ENCODE data around the gene REV1. TPM values are rescaled to one million over a fixed set of nuclear protein-coding genes. Genes with fewer than 3 reads are reported as not detected.

Gene REV1
- total RNA-seq, 1 donor from 2014 or later: 51.9 TPM

DNA sequence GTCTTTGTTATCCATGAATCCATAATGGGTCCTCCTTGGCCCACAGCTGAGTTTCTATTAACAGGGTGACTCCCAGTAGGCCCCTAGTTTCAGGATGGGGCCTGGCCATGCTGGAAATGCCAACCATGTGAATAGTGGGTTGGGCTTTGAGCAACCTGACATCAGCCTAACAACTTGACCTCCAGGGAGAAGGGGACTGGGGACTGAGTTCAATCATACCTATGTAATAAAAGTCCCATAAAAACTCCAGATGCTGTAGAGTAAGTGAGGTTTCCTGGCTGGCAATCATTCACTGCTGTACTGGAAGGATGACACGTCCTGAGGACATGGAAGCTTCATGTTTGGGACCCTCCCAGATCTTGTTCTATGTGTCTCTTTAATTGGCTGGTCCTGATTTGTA, 7.9 kb downstream of the REV1 start:
- Mint-ChIP-seq H3K27me3 (ENCODE audit: insufficient read depth, low read depth) (no peaks in the 10 kb centered on the region), H3K27ac (peak overlapping the region; percentile 22), H3K4me3 (no peak overlapping the region), H3K9me3 (no peaks in the 10 kb centered on the region), H3K36me3 (peaks cover 11% of the 10 kb centered on the region), H3K4me1 (peaks cover 30% of the 10 kb centered on the region)
- Histone ChIP-seq H2AFZ (replicated peaks) (no peak overlapping the region), H3K9ac (no peak overlapping the region), H3K27ac (no peak overlapping the region), H3K36me3 (no peaks in the 10 kb centered on the region), H3K9me3 (ENCODE audit: low read depth) (no peaks in the 10 kb centered on the region), H3K4me2 (no peak overlapping the region), H3K27me3 (no peaks in the 10 kb centered on the region), H4K20me1 (ENCODE audit: low read depth) (peaks cover 87% of the 10 kb centered on the region), H3F3A (ENCODE audit: low read depth) (peaks cover 6% of the 10 kb centered on the region), H3K79me2 (ENCODE audit: low read depth) (peaks cover 100% of the 10 kb centered on the region), H3K4me3 (no peak overlapping the region), H3K4me1 (peaks cover 16% of the 10 kb centered on the region)
- TF ChIP-seq EZH2 (IDR thresholded peaks at IDR 0.05): no peak
- DNase-seq (ENCODE audit: low spot score): no peak

DNA sequence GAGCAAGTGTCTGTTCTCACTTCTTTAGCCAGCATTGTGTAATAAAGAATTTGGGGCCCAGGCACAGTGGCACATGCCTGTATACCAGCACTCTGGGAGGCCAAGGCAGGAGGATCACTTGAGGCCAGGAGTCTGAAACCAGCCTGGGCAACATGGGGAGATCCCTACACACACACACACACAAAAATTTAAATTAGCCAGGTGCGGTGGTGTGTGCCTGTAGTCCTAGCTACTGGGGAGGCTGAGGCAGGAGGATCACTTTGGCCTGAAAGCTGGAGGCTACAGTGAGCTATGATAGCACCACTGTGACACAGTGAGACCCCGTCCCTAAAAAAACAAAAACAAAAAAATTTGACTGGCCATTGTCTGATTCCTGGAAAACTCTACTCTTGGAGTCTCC, 8.3 kb downstream of the REV1 start:
- Mint-ChIP-seq H3K4me1 (peaks cover 26% of the 10 kb centered on the region), H3K9me3 (no peaks in the 10 kb centered on the region), H3K27me3 (ENCODE audit: insufficient read depth, low read depth) (no peaks in the 10 kb centered on the region), H3K27ac (no peak overlapping the region), H3K4me3 (no peak overlapping the region), H3K36me3 (peaks cover 12% of the 10 kb centered on the region)
- H3F3A ChIP-seq (ENCODE audit: low read depth): peaks cover 6% of the 10 kb centered on the region
- peaks cover 100% of the 10 kb centered on the region for H3K79me2 ChIP-seq (ENCODE audit: low read depth)
- H3K9ac ChIP-seq: no peak overlapping the region
- H3K4me3 ChIP-seq: no peak overlapping the region
- H3K4me1 ChIP-seq: peaks cover 16% of the 10 kb centered on the region
- H2AFZ ChIP-seq (replicated peaks): no peak overlapping the region
- no peaks in the 10 kb centered on the region for H3K36me3 ChIP-seq
- no peaks in the 10 kb centered on the region for H3K9me3 ChIP-seq (ENCODE audit: low read depth)
- DNase-seq (ENCODE audit: low spot score): no peak
- no peak for TF ChIP-seq EZH2phosphoT487 (IDR thresholded peaks at IDR 0.05)
- TF ChIP-seq, protein P1, sequence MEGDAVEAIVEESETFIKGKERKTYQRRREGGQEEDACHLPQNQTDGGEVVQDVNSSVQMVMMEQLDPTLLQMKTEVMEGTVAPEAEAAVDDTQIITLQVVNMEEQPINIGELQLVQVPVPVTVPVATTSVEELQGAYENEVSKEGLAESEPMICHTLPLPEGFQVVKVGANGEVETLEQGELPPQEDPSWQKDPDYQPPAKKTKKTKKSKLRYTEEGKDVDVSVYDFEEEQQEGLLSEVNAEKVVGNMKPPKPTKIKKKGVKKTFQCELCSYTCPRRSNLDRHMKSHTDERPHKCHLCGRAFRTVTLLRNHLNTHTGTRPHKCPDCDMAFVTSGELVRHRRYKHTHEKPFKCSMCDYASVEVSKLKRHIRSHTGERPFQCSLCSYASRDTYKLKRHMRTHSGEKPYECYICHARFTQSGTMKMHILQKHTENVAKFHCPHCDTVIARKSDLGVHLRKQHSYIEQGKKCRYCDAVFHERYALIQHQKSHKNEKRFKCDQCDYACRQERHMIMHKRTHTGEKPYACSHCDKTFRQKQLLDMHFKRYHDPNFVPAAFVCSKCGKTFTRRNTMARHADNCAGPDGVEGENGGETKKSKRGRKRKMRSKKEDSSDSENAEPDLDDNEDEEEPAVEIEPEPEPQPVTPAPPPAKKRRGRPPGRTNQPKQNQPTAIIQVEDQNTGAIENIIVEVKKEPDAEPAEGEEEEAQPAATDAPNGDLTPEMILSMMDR (IDR thresholded peaks at IDR 0.05): no peak
- TF ChIP-seq EZH2 (IDR thresholded peaks at IDR 0.05): no peak
- H4K20me1 ChIP-seq (ENCODE audit: low read depth): peaks cover 87% of the 10 kb centered on the region
- H3K27ac ChIP-seq: no peak overlapping the region
- no peaks in the 10 kb centered on the region for H3K27me3 ChIP-seq
- H3K4me2 ChIP-seq: no peak overlapping the region

DNA sequence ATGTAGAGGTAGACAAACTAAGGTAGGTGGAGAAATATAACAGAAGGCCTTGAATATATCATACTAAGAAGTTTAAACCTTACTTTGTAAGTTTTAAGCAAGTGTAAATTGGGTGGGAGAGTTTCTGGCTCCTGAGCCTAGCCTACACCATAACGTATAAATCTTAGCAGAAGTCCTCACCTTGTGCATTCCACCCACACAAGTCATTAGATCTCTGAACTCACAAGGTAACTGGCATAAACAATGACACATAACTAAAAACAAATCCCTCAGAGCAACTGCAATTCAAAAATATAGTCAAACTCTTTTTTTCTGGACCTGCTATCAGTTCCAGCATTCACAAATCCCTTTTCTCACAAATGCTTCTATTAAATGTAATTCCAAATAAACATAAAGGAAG, 9.4 kb downstream of the REV1 start:
- Mint-ChIP-seq H3K4me3 (no peak overlapping the region), H3K4me1 (peaks cover 21% of the 10 kb centered on the region), H3K27ac (no peak overlapping the region), H3K27me3 (ENCODE audit: insufficient read depth, low read depth) (no peaks in the 10 kb centered on the region), H3K9me3 (no peaks in the 10 kb centered on the region), H3K36me3 (peaks cover 12% of the 10 kb centered on the region)
- peaks cover 14% of the 10 kb centered on the region for H3K4me1 ChIP-seq
- H3K9ac ChIP-seq: no peak overlapping the region
- TF ChIP-seq, protein P1 (IDR thresholded peaks at IDR 0.05): no peak
- no peak for TF ChIP-seq EZH2 (IDR thresholded peaks at IDR 0.05)
- TF ChIP-seq EZH2phosphoT487 (IDR thresholded peaks at IDR 0.05): no peak
- no peak overlapping the region for H3K4me3 ChIP-seq
- no peak overlapping the region for H3K4me2 ChIP-seq
- DNase-seq (ENCODE audit: low spot score): no peak
- H3K27me3 ChIP-seq: no peaks in the 10 kb centered on the region
- H3K79me2 ChIP-seq (ENCODE audit: low read depth): peaks cover 100% of the 10 kb centered on the region
- peaks cover 6% of the 10 kb centered on the region for H3F3A ChIP-seq (ENCODE audit: low read depth)
- no peak overlapping the region for H2AFZ ChIP-seq (replicated peaks)
- H3K9me3 ChIP-seq (ENCODE audit: low read depth): no peaks in the 10 kb centered on the region
- peaks cover 88% of the 10 kb centered on the region for H4K20me1 ChIP-seq (ENCODE audit: low read depth)
- H3K36me3 ChIP-seq: no peaks in the 10 kb centered on the region
- no peak overlapping the region for H3K27ac ChIP-seq

DNA sequence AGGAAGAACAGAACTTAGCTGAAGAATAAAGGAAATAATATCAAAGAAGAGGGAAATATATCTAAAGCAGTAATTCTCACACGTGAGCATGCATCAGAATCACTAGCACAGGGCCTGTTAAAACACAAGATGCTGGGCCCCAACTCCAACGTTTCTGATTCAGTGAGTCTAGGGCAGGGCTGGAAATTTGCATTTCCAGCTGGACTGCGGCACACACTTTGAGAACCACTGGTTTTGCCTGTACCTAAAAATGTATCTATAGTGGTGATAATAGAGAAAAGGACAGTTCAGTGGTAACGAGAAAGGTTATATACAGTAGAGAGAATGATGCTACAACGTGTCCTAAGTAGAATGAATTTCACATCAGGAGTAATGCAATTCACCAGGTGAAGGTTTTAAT, 11.2 kb downstream of the REV1 start:
- H3K9me3 ChIP-seq (ENCODE audit: low read depth): no peaks in the 10 kb centered on the region
- TF ChIP-seq, protein P1 (IDR thresholded peaks at IDR 0.05): no peak
- no peak overlapping the region for H3K27ac ChIP-seq
- H3K9ac ChIP-seq: no peak overlapping the region
- no peaks in the 10 kb centered on the region for H3K9me3 Mint-ChIP-seq
- H3K4me1 Mint-ChIP-seq: peaks cover 12% of the 10 kb centered on the region
- no peak overlapping the region for H3K4me2 ChIP-seq
- peaks cover 88% of the 10 kb centered on the region for H4K20me1 ChIP-seq (ENCODE audit: low read depth)
- no peak overlapping the region for H3K4me3 ChIP-seq
- peaks cover 5% of the 10 kb centered on the region for H3K4me1 ChIP-seq
- no peaks in the 10 kb centered on the region for H3K36me3 ChIP-seq
- peaks cover 12% of the 10 kb centered on the region for H3K36me3 Mint-ChIP-seq
- no peak overlapping the region for H2AFZ ChIP-seq (replicated peaks)
- H3K27me3 ChIP-seq: no peaks in the 10 kb centered on the region
- H3K27me3 Mint-ChIP-seq (ENCODE audit: insufficient read depth, low read depth): no peaks in the 10 kb centered on the region
- H3K79me2 ChIP-seq (ENCODE audit: low read depth): peaks cover 100% of the 10 kb centered on the region
- H3K27ac Mint-ChIP-seq: no peak overlapping the region
- H3K4me3 Mint-ChIP-seq: no peak overlapping the region
- no peak for DNase-seq (ENCODE audit: low spot score)
- H3F3A ChIP-seq (ENCODE audit: low read depth): peaks cover 6% of the 10 kb centered on the region
